BE2C (cell line): Measurements from ENCODE around the gene DUSP28.

Source experiments
- DNase-seq: peaks from one replicate; pipeline ENCODE4 v3.0.0-alpha.2; 2020
- H3K27me3 ChIP-seq: fragments of 250-450 bp; sonication (Bioruptor Pico); 2 replicates; pipeline ENCODE4 v1.5.1; 2020; ENCODE audit warnings: mild to moderate bottlenecking
- H3K36me3 ChIP-seq: fragments of 250-450 bp; sonication (Bioruptor Pico); 2 replicates; pipeline ENCODE4 v1.5.1; 2020; ENCODE audit warnings: mild to moderate bottlenecking
- H3K4me1 ChIP-seq: fragments of 250-450 bp; sonication (Bioruptor Pico); 2 replicates; pipeline ENCODE4 v1.5.1; 2020
- H3K4me3 ChIP-seq: 2 replicates; pipeline ENCODE4 v1.5.1; 2011; ENCODE audit warnings: low read depth, low read length
- H3K9me3 ChIP-seq: fragments of 250-450 bp; sonication (Bioruptor Pico); 2 replicates; pipeline ENCODE4 v1.5.1; 2020
- TF ChIP-seq, protein P1 (sequence below): IDR thresholded peaks from 2 replicates; pipeline ENCODE4 v1.5.1; 2012; ENCODE audit warnings: mild to moderate bottlenecking, low read depth, low read length

Gene DUSP28

DNA sequence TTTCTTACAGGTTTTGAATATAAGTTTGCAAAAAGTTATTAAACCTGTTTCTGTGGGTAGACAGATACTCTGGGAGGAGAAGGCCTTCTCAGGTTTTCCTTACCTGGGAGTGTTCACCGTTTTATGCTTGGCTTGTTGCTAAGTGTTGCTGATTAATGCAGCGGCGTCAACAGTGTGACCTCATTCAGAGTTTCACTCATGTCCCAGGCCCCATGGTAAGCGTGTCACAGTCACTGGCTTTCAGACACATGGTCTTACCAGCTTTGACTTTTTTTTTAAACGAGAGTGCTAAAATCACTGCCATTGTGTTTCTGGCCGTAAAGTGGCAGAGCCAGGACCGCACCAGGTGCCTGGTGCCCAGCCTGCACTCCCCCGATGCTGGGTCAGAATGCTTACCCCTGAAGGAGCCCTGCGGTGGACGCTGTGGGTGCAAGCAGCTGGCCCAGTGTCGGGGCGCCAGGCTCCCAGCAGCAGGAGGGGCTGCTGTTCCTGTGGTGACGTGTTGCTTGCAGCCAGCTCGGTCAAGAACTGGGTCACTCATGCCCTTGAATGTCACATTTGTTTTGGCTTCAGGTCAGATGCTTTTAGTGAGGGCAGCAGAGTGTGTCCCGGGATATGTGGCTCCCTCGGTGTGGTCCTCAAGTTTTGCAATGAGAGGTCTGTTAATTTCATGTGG lies 29.8 kb downstream of the DUSP28 start:
- Histone ChIP-seq H3K4me3 (no peak overlapping the region), H3K4me1 (no peaks in the 10 kb centered on the region), H3K9me3 (no peaks in the 10 kb centered on the region), H3K27me3 (no peaks in the 10 kb centered on the region), H3K36me3 (peaks cover 6% of the 10 kb centered on the region)
- TF ChIP-seq, protein P1, sequence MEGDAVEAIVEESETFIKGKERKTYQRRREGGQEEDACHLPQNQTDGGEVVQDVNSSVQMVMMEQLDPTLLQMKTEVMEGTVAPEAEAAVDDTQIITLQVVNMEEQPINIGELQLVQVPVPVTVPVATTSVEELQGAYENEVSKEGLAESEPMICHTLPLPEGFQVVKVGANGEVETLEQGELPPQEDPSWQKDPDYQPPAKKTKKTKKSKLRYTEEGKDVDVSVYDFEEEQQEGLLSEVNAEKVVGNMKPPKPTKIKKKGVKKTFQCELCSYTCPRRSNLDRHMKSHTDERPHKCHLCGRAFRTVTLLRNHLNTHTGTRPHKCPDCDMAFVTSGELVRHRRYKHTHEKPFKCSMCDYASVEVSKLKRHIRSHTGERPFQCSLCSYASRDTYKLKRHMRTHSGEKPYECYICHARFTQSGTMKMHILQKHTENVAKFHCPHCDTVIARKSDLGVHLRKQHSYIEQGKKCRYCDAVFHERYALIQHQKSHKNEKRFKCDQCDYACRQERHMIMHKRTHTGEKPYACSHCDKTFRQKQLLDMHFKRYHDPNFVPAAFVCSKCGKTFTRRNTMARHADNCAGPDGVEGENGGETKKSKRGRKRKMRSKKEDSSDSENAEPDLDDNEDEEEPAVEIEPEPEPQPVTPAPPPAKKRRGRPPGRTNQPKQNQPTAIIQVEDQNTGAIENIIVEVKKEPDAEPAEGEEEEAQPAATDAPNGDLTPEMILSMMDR: no peak
- no peak for DNase-seq

DNA sequence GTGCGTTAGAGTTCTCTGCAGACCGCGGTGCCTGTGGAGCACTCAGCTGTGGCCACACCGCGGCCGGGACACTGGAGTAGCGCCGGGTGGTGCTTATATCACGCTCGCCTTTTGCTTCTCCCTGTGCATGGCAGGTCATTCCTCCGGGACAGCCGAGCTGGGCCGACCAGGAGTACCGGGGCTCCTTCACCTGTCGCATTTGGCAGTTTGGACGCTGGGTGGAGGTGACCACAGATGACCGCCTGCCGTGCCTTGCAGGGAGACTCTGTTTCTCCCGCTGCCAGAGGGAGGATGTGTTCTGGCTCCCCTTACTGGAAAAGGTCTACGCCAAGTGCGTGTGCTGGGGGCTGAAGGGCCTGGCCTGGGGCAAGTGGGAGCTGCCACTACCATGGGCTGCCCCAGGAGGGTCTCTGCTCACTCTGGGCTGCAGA lies 30.5 kb downstream of the DUSP28 start:
- Histone ChIP-seq H3K4me1 (no peaks in the 10 kb centered on the region), H3K4me3 (no peak overlapping the region), H3K27me3 (no peaks in the 10 kb centered on the region), H3K9me3 (no peaks in the 10 kb centered on the region), H3K36me3 (peaks cover 13% of the 10 kb centered on the region)
- TF ChIP-seq, protein P1: no peak
- peak; percentile 5 for DNase-seq

DNA sequence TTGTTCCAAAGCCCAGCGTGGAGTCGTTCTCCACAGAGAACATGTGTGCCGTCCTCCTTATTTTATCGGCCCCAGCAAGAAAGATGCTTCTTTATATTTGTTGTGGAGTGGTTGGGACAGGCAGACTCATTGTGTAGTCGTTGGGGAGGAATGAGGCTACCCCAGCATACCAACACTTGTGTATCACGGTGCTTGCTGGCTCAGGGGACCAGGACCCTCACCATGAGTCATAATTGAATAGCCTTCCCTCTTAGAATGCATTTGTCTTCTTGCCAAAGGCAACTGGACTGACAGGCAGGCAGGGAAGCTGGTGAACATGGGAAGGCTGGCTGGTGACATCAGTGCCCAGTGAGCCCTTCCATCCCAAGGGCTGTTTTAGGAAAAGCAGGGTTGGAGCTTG lies 31.1 kb downstream of the DUSP28 start:
- Histone ChIP-seq H3K4me3 (no peak overlapping the region), H3K9me3 (no peaks in the 10 kb centered on the region), H3K36me3 (peaks cover 16% of the 10 kb centered on the region), H3K4me1 (no peaks in the 10 kb centered on the region), H3K27me3 (no peaks in the 10 kb centered on the region)
- DNase-seq: no peak
- TF ChIP-seq, protein P1: no peak

DNA sequence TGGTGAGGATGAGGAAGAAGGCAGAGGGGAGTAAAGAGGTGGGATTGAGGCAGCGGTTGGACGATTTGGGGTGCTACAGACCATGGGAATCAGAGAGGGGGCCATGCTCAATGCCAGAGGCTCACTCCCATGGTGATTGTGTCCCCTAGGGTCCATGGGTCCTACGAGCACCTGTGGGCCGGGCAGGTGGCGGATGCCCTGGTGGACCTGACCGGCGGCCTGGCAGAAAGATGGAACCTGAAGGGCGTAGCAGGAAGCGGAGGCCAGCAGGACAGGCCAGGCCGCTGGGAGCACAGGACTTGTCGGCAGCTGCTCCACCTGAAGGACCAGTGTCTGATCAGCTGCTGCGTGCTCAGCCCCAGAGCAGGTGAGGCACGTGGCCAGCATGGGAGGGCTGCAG lies 31.6 kb downstream of the DUSP28 start:
- TF ChIP-seq, protein P1: no peak
- Histone ChIP-seq H3K36me3 (peaks cover 16% of the 10 kb centered on the region), H3K4me1 (no peaks in the 10 kb centered on the region), H3K9me3 (no peaks in the 10 kb centered on the region), H3K4me3 (no peak overlapping the region), H3K27me3 (no peaks in the 10 kb centered on the region)
- no peak for DNase-seq

DNA sequence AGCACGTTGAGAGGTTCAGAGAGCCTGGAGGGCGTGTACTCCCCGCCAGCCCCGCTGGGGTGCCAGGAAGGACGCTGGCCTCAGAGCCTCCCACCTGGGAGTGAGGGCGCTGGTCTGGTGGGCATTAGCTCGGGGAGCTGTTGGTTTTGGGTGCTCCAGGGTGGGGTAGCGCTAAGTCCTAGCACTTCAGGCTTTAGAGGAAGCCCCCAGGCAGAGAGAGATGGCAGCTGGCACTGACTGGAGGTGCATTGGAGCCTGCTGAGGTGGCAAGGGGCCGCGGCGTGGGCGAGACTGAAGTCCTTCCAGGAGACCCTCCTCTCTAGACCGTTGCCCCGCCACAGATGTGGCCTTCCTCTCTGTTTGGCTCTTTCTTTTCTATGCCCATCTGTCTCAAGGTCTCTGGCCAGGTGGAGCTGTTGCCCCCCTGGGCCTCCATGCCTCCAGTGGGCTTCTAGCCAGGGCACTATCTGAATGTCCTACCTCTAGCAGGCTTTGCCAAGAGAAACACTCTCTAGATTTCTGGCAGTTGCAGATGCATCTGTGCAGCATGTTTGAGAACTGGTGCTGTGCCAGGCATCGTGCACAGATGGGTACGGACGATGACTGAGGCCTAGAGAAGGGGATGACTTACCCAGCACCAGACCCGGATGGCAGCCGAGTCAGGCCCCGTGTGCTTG lies 33.0 kb downstream of the DUSP28 start:
- no peak overlapping the region for H3K4me3 ChIP-seq
- no peak for DNase-seq
- H3K27me3 ChIP-seq: no peaks in the 10 kb centered on the region
- TF ChIP-seq, protein P1: no peak
- no peaks in the 10 kb centered on the region for H3K4me1 ChIP-seq
- H3K9me3 ChIP-seq: no peaks in the 10 kb centered on the region
- H3K36me3 ChIP-seq: peaks cover 19% of the 10 kb centered on the region
